Motor neuron (in vitro differentiated cells): ENCODE results near the gene ARL4D. TPM values are rescaled to one million over a fixed set of nuclear protein-coding genes. Genes with fewer than 3 reads are reported as not detected.

Experiments used
- ATAC-seq, 8 experiments: fragments of 200-7000 bp; cut with Tn5 transposase; replicated peaks in 6 of 8; 2 replicates each; pipeline ENCODE4 v1.8.0; 2021; ENCODE audit warnings: mild to moderate bottlenecking in 8 of 8, moderate library complexity in 8 of 8
- H3K27ac ChIP-seq, 2 donors: fragments of 250-450 bp; sonication (Bioruptor Pico); 2 replicates each; pipeline ENCODE4 v1.9.0; 2021; ENCODE audit warnings: antibody characterized with exemption in 2 of 2, mild to moderate bottlenecking in 2 of 2, moderate library complexity in 1 of 2
- H3K4me1 ChIP-seq, 2 donors: fragments of 250-450 bp; sonication (Bioruptor Pico); replicated peaks in 1 of 2; 2 replicates each; pipeline ENCODE4 v1.6.1; 2021; ENCODE audit warnings: antibody characterized with exemption in 2 of 2, mild to moderate bottlenecking in 2 of 2, moderate library complexity in 1 of 2
- H3K4me3 ChIP-seq, 5 donors: fragments of 250-450 bp; sonication (Bioruptor Pico); 2 replicates each; pipeline ENCODE4 v1.9.0; 2021; ENCODE audit warnings: antibody characterized with exemption in 5 of 5, mild to moderate bottlenecking in 5 of 5, moderate library complexity in 4 of 5
- WGBS, 10 experiments: fragments of 450-650 bp; shearing (Covaris generic); methylation state at CpG; one replicate each; pipeline ENCODE4 v1.0.0; 2022; 5-methylcytosine and 5-hydroxymethylcytosine counted together
- in situ Hi-C, 9 experiments: fragments of 400-800 bp; cut with MboI; loops; one replicate each; pipeline ENCODE4 v1.15.0; 2021; ENCODE audit warnings: low sequenced_read_pairs in 9 of 9, low pct_unique_long_range_greater_than_20kb in 2 of 9; ENCODE audit not compliant: unreplicated experiment in 9 of 9
- total RNA-seq, 8 experiments: library from RNA; unstranded; fragments of 300-600 nt; gene quantifications; 2 replicates each; pipeline versions ENCODE4 v1.2.3 to v1.2.4, GENCODE V29; 2022

The ARL4D gene
- total RNA-seq, 8 experiments from 2014 or later: 3.9 to 37.7 (median 10.9) TPM

DNA sequence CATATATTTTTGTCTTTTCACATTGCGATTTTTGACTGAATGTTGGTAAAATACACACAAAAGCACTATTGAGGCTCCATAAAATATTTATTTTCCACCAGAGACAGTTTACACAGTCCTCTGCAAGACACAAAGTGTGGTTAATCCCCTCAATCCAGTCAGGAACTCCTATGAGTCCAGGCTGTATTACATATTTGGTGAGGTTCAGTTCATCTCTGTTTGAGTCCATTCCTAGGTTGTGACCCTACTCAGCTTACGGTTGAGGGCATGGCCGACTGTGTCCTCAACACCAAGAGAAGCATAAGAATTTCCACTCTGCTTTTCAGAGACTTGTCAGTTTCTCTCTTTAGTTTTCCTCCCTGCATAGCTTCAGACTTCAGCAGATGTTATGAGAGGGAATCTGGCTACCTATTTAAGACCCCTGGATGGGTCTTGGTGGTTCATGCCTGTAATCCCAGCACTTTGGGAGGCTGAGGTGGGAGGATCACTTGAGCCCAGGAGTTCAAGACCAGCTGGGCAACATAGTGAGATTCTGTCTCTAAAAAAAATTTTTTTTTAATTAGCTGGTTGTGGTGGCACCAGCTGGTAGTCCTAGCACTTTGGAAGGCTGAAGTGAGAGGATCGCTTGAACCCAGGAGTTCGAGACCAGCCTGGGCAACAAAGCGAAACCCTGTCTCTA is 25.1 kb downstream of the ARL4D start:
- WGBS, 10 experiments: 41 to 100% (median 71%) methylated on average over 1 to 6 of the region's 6 CpGs
- Histone ChIP-seq H3K4me1 (peaks cover 2 to 5% of the 10 kb centered on the region in 2 donors), H3K27ac (no peak overlapping the region), H3K4me3 (no peak overlapping the region)
- ATAC-seq: no peak
- in situ Hi-C loops: no loop called here

GRCh38 chr17:43427362-43428043 is 28.7 kb downstream of the ARL4D start:
- no peak for ATAC-seq
- in situ Hi-C loops: no loop called here
- Histone ChIP-seq H3K4me3 (no peak overlapping the region), H3K4me1 (peaks cover 6 to 17% of the 10 kb centered on the region in 2 donors), H3K27ac (no peak overlapping the region)
- 50 to 100% (median 79%) methylated on average over 1 to 8 of the region's 9 CpGs for WGBS, 10 experiments

- Histone ChIP-seq H3K27ac (no peak overlapping the region), H3K4me1 (peaks cover 6 to 17% of the 10 kb centered on the region in 2 donors), H3K4me3 (no peak overlapping the region)
- ATAC-seq: no peak
- WGBS, 10 experiments: 17 to 100% (median 78%) methylated on average over 1 to 5 of the region's 5 CpGs
- in situ Hi-C loops: no loop called here
Measured at GRCh38 chr17:43428524-43428923, 29.7 kb downstream of the ARL4D start.

GRCh38 chr17:43430936-43431713 is 32.3 kb downstream of the ARL4D start:
- in situ Hi-C loops: no loop called here
- ATAC-seq: peak in 7 of 8 experiments; percentile 12 to 72 (median 67)
- peaks cover 6 to 17% of the 10 kb centered on the region in 2 donors for H3K4me1 ChIP-seq
- H3K27ac ChIP-seq: no peak overlapping the region
- H3K4me3 ChIP-seq: no peak overlapping the region
- 35 to 100% (median 56%) methylated on average over 1 to 6 of the region's 6 CpGs; no CpG with 5 or more reads in 3 of the 10 experiments for WGBS, 10 experiments

DNA sequence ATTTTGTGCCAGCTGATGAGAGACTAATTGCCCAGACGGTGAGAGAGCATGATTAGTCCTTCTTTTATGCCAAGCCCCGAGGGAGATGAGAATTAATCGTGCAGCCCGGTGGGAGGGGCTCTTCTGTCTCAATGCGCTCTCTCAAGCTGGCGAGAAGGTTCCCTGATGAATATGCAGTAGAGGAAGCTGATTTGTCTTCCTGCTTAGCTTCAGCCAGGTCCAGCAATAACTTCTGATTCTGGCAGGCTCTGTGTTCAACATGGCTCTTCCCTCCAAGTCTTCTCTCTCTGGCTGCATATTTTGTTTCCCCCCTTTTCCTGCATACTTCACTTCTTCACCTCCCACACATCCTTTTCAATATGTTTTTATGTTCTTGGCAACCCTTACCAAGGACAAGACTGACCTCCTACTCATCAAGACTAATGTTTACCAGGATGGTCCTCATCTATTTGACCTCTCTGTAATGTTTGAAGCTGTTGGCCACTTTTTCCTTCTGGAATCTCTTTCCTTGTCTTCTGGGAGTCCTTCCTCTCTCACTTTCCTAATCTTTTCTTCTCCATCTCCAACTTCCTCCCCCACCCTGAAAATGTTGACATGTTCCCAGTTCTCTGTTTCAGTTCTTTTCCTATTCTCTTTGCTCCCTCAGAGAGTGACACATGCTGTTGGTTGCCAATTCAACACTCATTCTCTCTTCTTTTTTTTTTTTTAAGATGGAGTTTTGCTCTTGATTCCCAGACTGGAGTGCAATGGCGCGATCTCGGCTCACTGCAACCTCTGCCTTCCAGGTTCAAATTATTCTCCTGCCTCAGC is 33.1 kb downstream of the ARL4D start:
- Histone ChIP-seq H3K4me1 (peaks cover 6 to 17% of the 10 kb centered on the region in 2 donors), H3K4me3 (no peak overlapping the region), H3K27ac (no peak overlapping the region)
- WGBS, 10 experiments: 4 to 100% (median 50%) methylated on average over 3 to 7 of the region's 9 CpGs
- in situ Hi-C loops: no loop called here
- peak; percentile 82 to 98 (median 95) for ATAC-seq

DNA sequence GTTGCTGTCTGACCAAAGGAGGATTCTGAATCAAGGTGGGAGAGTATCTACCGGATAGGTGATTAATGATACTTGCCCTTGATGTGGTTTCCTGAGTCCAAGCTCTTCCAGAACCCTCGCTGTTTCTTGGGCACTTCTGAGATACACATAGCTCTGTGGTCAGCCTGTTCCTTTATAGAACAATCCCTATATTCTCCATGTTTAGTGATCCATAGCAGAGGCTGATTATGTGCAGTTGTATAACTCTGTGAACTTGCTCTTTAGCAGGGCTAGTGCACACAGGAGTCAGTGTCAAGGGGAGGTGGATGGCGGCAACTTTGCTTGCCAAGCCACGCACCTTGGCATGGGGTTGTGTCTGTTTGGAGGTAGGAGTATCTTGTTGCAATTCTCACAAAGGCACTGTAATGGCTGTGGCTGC is 36.1 kb downstream of the ARL4D start:
- WGBS, 10 experiments: 29 to 100% (median 80%) methylated on average over 1 to 4 of the region's 4 CpGs; no CpG with 5 or more reads in 2 of the 10 experiments

DNA sequence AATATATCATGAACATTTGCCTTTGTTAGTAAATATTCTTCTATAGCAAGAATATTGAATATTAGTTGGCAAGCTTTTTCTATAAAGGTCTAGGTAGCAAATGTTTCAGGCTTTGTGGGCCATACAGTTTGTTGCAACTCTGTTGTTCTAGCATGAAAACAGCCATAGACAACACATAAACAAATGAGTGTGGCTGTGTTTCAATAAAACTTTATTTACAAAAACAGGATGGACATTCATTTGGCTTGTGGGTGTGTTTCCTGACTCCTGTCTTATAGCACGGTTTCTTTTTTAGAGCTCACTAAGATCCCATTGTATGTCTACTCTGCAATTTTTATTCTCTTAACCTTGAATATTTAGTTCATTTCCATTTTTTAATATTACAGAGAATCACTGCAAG is 39.0 kb downstream of the ARL4D start:
- in situ Hi-C loops: no loop called here
- no peak for ATAC-seq
- Histone ChIP-seq H3K4me3 (no peak overlapping the region), H3K4me1 (peaks cover 0 to 10% of the 10 kb centered on the region in 2 donors), H3K27ac (no peak overlapping the region)
- 70 to 100% (median 100%) methylated on average over 1 of the region's 1 CpG; no CpG with 5 or more reads in 1 of the 10 experiments for WGBS, 10 experiments

More for the DNA sequence above, 36.1 kb downstream of the ARL4D start:
- in situ Hi-C loops: no loop called here
- Histone ChIP-seq H3K4me1 (peaks cover 6 to 27% of the 10 kb centered on the region in 2 donors), H3K4me3 (no peak overlapping the region), H3K27ac (no peak overlapping the region)
- ATAC-seq: no peak

GRCh38 chr17:43438626-43439025 is 39.8 kb downstream of the ARL4D start:
- peaks cover 0 to 10% of the 10 kb centered on the region in 2 donors for H3K4me1 ChIP-seq
- H3K27ac ChIP-seq: no peak overlapping the region
- WGBS, 10 experiments: 64 to 90% (median 79%) methylated on average over 1 to 5 of the region's 5 CpGs; no CpG with 5 or more reads in 2 of the 10 experiments
- no peak overlapping the region for H3K4me3 ChIP-seq
- in situ Hi-C loops: no loop called here
- ATAC-seq: no peak

- Histone ChIP-seq H3K4me1 (peaks cover 0 to 10% of the 10 kb centered on the region in 2 donors), H3K4me3 (no peak overlapping the region), H3K27ac (no peak overlapping the region)
- ATAC-seq: peak in 2 of 8 experiments; percentile 24 to 33
- WGBS, 10 experiments: 13 to 71% (median 50%) methylated on average over 1 of the region's 1 CpG; no CpG with 5 or more reads in 3 of the 10 experiments
- in situ Hi-C loops: no loop called here
Measured at GRCh38 chr17:43439041-43439440, 40.2 kb downstream of the ARL4D start.

- Histone ChIP-seq H3K4me3 (no peak overlapping the region), H3K4me1 (peaks cover 0 to 10% of the 10 kb centered on the region in 2 donors), H3K27ac (no peak overlapping the region)
- ATAC-seq: peak in 1 of 8 experiments; percentile 26
- in situ Hi-C loops: no loop called here
- WGBS, 10 experiments: 0 to 100% (median 61%) methylated on average over 1 to 2 of the region's 2 CpGs; no CpG with 5 or more reads in 2 of the 10 experiments
Measured at GRCh38 chr17:43442711-43443110, 43.9 kb downstream of the ARL4D start.

DNA sequence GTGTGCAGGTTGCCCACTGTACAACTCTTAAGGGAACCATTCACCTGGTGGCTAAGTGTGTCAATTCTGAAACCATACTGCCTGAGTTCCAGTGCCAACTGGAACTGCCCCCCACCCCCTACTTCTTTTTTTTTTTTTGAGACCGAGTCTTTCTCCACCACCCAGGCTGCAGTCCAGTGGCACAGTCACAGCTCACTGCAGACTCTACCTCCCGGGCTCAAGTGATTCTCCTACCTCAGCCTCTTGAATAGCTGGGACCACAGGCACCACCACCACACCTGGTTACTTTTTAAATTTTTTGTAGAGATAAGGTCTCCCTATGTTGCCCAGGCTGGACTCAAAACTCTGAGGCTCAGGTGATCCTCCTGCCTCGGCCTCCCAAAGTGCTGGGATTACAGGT is 44.6 kb downstream of the ARL4D start:
- Histone ChIP-seq H3K4me3 (no peak overlapping the region), H3K4me1 (peaks cover 0 to 10% of the 10 kb centered on the region in 2 donors), H3K27ac (no peak overlapping the region)
- 17 to 83% (median 48%) methylated on average over 1 to 2 of the region's 3 CpGs; no CpG with 5 or more reads in 6 of the 10 experiments for WGBS, 10 experiments
- in situ Hi-C loops: no loop called here
- ATAC-seq: no peak

DNA sequence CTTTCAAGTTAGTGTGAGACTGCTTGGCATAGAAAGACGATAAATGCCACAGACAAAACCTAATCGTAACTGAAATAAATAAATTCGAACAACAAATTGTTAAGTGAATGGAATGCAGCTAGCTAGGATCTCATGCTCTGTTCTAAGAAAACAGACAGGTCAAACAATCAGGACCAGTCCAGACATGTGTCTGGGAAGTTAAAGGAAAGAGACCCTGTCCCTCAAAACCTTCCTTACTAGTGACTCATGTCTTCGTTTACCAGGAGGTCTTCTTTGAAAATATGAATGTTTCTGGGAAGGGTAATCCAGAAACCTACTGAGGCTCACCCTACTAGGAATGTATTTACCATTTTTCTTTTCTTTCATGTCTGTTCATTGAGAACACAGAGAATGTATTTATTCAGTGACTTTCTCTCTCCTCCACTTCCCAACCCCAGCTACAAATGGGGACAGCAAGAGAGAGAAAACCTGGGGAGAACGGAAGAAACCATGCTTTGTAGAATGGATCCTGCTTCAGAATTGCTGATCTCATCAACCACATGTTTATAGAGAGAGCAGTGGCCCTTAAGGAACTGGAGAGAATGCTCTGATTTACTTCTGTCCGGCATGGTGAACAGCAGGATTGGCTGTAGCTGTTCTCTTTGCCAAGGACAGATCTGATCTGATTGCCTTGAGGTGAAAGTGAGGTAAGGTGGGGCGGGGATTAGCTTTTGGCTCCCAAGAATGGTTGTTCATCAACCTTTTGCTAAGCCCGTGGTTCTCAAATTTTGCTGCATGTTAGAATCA is 45.6 kb downstream of the ARL4D start:
- WGBS, 10 experiments: 55 to 100% (median 89%) methylated on average over 1 to 8 of the region's 8 CpGs
- in situ Hi-C loops: no loop called here
- H3K4me1 ChIP-seq: peaks cover 5 to 6% of the 10 kb centered on the region in 2 donors
- H3K27ac ChIP-seq: no peak overlapping the region
- H3K4me3 ChIP-seq: no peak overlapping the region
- ATAC-seq: peak in 2 of 8 experiments; percentile 32 to 36
